Stimulated activated CD4-positive, alpha-beta T cell treated with anti-CD3 and anti-CD28 coated beads, Interleukin-12 subunit alpha, Interleukin-12 subunit beta, amount 100 ng/mL, for 4 hours (primary cell): ENCODE results near the gene MPO.

Source experiments
- DNase-seq: peaks from one replicate; pipeline ENCODE4 v3.0.0-alpha.2; 2020

MPO gene

DNA sequence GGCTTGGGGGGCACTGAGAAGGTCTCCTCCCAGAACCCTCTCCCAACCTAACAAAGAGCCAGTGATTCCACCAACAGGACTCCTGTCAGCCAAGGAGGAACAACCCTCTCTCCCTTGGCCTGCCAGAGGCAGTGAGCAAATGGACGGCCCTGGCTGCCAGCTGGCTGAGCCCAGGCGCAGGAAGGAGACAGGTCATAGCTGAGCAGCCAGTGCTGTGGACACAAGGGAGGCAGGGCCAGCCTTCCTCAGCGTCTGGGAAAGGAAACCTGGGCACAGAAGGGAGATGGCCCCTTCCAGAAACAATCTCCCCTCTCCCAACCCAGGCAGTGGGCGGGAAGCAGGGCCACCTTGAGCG lies 2.1 kb downstream of the MPO start:
- no peak for DNase-seq

DNA sequence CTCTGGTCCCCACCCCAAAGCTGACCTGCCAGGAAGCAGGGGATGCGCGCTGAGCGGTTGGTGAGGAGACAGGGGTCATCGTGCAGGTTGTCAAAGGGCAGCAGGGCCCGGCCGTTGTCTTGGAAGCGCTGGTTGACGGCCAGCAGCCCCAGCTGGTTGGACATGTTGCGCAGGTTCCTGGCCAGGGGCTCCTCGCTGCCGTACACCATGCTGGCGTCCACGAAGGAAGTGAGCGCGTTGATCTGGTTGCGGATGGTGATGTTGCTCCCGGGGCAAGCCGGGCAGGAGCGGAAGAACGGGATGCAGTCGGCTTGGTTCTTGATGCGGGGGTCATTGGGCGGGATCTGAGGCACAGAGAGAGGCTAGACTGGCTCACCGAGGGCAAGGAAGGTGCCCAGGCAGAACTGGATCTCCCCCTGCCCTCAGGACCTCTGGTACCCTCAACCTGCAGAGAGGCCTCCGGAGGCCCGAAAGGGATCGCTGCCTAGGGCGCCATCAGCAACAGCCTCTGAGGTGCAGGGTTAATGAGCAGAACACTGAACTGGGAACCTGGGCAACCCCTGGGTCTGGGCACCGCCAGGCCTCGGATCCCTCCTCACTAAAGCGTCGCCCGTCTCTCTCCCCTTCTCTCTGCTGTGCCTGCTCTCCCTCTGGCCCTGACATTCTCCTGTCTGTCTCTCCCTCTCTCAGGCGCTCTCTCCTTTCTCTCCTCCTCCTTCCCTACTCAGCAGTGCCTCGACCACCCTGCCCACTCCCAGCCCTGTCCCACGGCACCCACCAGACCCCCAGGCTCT lies 2.7 kb downstream of the MPO start:
- no peak for DNase-seq

DNA sequence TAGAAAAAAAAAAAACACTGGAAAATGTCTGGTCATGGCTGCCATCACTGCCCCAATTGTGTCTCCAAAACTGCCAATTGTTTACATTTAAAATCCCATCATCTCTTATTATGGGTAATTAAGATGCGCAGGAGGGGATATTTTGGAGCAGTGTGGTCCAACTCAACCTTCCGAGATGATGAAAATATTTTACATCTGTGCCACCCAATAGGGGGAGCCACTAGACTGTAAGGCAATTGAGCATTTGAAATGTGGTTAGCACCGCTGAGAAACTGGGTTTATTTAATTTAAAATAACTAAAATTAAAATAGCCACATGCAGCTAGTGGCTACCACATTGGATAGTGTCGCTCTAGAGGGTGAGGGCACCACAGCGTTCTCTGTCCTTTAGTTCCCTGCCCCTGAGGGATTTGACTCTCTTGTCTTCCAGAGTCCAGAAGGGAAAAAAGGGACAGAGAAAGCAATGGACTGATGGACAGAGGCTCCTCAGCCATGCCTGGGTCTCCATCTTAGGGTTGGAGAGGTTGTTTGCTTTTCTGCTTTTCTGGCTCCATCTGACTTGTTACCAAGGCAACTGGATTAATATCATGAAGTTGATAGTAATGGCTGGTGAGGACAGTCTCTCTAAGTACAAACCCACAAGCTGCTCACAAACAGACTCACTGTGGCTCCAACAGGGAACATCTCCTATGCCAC lies 3.5 kb downstream of the MPO start:
- DNase-seq, result no peak

DNA sequence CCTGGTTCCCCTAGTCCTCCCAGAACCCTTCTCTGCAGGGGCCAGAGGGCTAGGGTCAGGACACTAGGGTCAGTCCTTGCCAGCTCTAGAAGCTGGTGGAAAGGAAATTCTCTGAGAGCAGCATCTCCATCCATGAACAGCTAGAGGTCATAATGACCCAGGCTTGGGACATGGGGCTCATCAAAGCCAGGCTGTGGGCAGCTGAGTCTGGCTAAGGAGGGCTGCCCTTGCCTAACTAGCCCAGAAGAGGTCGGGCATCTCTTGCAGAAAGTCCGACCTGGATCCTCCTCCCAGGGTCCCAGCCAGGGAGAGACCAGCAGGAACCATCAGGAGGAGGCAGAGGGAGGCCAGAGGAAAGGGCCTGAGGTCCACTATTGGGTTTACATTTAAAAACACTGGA lies 4.3 kb downstream of the MPO start:
- no peak for DNase-seq

DNA sequence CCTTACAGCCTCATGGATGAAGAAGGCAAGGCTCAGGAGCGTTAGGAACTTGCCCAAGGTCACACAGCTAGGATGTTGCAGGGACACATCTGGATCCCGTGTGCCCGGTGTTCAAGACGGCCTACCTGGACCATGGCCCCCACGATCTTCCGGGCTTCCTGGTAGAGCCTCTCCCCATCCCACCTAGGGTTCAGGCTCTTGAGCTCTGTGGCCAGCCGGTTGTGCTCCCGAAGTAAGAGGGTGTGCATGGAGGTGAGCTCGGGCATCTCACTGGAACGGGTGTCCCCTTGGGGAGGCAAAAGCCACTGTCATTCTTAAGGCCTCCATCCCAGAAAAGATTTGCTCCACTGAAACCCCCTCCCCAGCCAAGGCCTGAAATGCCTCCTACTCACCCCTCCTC lies 5.3 kb downstream of the MPO start:
- no peak for DNase-seq

DNA sequence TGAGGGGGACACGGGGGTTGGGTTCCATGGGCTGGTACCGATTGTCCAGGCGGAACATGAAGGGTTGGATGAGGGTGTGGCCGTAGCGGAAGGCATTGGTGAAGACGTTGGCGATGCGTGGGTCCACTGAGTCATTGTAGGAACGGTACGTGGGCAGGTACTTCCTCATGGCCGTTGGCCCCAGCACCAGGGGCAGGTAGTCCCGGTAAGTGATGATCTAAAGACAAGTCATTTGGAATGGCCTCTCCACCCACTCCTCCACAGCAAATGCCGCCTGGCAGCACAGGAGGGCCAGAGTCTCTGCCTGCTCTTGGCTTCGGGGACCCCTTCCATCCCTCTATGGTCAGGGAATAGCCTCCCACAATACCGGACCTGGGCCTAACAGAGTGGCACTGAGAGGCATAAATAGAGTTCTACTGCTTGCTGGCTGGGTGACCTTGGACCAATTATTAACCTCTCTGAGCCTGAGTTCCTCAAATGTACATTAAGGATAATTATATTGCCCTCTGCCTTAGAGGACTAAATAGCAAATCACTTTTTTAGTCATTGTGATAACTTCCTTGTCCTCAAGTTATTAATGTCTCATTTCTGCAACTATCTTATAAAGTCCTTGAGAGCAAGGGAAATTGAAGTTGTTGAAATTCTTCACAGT lies 7.2 kb downstream of the MPO start:
- no peak for DNase-seq

DNA sequence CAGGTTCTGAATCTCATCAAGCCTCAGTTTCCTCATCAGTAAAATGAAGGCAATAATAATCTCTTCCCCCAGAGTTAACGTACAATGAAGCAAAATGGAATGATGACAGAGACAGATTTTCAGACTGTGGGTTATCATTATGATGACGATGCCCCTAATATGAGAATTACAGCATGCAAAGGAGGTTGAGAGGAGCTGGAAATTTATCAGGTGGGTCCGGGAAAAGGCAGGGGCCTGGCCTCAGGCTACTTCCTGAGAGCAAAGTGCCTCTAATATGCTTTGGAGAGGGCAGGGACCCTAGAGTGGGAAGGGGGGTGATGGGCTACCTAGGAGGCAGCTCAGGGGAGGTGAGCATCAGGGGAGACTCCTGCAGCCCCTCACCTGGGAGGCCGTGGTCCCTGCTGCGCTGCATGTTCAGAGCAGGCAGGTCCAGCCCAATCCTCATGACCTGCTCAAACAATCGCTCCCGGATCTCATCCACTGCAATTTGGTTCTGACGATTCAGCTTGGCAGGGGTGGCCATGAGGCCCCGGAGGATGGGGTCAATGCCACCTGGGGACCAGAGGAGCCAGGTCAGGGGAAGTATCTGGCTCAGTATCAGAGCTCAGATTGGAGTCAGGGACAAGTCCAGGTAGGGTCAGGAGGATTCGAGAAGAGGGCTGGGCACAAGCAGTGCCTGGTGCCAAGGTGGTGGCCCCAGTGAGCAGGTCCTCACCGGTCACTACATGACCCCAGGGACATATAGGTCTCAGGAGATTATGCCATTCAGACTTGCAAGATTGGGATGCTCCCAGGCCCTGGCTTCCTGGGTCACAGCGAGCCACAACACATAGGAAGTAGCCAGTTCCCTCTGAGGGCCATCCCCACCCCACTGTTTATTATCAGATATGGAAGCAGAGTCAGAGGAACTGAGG lies 8.1 kb downstream of the MPO start:
- DNase-seq, result no peak

DNA sequence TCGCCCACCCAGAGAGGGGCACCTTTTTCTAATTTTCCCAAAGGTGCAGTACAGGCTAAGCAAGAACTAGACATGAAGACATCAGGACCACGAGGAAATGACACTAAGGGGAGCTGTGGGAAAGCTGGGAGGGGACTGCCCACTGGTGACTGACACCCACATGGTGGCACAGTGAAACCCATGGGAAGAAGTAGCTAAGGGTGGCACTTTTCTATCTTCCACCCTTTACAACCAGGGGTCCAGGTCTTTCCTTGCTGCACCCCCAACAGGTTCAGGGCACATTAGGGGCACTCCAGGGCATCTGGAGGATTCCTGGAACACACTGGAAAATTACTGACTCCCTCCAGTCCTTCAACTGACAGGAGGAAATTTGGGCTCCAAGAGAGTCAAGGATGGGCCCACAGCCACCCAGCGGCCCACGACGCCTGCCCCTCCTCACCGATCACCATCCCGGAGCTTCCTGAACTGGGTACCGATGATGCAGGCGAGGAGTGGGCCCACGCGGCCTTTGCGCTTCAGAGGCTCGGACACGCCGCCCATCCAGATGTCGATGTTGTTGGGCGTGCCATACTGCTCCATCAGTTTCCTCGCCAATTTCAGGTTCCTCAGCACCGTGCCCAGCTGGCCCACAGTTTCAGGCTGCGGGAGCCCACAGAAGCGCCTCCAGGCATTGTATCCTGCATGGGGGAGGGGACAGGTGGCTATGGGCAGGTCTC lies 9.4 kb downstream of the MPO start:
- no peak for DNase-seq

DNA sequence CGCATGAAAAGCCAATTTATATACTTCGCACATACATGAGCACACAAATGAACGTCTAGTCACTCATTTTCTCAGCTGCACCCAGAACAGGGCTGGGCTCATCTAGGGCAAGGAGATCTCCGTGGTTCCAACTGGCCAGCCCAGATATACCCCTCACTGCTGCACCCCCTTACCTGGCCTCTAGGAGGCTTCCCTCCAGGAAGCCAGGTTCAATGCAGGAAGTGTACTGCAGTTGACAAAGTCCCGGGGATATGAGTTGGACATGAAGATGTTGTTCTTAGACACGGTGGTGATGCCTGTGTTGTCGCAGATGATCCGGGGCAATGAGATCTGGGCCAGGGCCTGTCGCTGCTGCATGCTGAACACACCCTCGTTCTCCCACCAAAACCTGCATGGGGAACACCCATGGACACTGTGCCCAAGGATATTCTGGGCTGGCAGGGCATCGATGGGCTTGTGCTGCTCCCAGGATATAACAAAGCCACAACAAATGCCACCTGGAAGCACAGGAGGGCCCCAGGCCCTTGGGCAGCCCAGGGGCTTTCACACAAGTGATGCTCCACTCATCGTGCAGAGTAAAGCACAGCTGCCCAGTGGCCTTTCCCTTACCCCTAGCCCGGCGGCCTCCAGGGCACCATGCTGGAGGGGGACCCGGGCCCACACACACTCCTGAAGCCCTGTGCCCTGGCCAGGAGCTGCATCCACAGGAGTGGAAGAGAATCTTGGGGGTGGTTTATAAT lies 10.1 kb downstream of the MPO start:
- DNase-seq, result no peak

DNA sequence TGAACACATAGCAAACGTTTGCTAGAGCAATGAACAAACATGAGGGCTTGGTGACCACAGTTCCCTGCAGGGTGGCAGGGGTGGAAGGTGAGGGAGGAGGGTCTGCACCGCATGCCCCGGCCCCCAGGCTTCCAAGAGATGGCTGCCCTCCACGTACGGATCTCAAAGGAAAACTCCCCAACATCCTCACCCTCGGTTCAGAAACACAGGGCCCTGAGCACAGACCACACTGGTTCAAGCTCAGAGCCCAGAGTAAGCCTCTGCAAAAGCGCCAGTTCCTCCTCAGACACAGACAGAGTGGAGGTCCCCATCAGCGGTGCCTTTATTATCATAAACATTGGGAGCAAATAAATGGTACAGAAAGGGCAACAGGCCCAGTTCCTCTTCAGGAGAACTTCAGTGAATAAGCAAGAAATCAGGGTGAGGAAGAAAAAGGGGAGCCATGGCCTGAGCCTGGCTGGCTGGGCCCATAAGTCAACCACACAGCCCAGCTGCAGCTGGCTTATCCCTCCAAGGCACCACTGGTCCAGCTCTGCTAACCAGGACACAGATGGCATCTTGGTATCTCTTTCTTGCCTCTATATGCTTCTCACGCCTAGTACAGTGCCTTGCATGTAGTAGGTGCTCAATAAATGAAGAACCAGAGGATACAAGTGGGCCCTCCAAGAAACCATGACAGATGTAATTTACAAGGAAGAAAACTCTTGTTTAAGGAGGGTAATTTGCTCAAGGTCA lies 11.0 kb downstream of the MPO start:
- no peak for DNase-seq

DNA sequence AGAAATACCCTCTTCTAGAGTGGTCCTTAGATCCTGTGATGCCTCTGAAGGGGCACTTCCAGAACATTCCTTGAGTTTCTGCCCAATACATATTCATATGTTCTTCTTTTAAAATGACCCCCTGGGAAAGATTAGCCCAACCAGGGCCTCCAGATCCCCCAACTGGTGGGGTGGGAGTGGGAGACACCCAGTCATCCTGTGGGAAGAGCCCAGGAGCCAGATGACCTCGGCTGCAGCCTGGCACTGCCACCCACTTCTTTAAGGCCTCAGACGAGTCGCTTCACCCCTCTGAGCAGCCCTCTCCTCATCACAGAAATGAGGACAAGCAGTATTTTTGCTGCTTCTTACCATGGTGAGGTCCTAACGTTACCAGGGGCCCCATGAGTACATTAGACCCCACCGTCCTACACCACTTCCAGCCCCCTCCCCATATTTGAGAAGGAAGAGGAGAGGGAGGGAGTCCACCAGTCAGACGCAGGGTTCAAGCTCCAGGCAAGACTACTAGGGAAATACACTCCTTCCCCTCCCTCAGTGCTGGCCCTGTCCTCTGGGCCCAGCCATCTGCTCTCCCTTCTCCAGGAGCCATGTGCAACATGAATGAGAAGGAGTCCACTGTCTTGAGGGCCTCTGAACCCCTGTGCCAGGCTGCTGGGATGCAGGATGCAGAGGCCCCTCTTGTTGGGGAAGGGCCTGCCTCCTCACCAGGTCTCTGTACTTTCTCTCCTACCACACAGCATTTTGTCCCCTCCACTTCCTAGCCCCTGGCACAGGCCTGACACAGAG lies 11.8 kb downstream of the MPO start:
- no peak for DNase-seq

DNA sequence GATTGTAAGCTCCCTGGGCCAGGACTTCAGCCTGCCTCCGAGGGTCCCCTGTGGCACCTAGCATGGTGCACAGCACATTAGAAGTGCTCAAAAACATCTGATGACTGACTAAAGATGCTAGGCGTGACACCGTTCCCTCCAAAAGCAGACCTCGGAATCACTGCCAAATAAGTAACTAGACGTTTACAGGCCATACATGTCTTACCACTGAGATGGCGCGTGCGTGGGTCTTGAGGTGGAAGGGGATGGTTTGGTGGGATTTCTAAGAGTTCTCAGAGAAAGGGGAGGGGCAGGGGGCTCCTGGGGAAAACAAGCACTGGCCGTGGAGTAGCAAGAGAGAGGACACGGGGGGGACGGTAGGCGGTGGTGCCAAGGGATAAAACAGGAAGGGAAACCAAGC lies 12.4 kb downstream of the MPO start:
- no peak for DNase-seq

DNA sequence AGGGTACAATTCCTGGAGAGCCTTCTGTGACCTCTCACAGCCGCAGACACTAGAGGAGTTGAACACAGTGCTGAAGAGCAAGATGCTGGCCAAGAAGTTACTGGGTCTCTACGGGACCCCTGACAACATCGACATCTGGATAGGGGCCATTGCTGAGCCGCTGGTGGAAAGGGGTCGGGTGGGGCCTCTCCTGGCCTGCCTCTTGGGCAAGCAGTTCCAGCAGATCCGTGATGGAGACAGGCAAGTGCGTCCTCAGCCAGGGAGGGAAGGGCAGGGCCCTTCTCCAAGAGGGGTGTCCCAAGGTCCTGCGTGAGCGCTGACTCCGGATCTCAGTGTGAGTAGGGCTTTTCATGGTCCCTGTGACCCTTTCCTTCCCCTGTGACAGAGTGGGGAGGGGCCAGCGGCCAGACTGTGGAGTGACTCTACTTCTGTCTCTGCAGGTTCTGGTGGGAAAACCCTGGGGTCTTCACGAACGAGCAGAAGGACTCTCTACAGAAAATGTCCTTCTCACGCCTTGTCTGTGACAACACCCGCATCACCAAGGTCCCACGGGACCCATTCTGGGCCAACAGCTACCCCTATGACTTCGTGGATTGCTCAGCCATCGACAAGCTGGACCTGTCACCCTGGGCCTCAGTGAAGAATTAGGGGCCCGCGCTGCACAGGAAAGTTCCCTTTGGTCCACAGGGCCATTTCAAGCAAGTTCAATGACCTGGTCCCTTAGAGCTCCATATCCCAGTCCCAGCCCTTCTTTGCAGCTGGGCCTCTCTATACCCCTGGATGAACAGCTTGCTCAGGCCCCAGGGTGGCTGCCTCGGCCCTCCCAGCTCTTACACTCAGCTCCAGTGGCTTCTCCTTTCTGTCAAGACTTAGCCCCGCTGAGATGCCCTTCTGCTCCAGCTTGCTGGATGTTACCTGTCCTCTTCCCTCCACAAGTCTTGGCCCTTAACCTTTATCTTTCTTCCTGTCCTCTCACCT lies 13.1 kb downstream of the MPO start:
- DNase-seq, result no peak

DNA sequence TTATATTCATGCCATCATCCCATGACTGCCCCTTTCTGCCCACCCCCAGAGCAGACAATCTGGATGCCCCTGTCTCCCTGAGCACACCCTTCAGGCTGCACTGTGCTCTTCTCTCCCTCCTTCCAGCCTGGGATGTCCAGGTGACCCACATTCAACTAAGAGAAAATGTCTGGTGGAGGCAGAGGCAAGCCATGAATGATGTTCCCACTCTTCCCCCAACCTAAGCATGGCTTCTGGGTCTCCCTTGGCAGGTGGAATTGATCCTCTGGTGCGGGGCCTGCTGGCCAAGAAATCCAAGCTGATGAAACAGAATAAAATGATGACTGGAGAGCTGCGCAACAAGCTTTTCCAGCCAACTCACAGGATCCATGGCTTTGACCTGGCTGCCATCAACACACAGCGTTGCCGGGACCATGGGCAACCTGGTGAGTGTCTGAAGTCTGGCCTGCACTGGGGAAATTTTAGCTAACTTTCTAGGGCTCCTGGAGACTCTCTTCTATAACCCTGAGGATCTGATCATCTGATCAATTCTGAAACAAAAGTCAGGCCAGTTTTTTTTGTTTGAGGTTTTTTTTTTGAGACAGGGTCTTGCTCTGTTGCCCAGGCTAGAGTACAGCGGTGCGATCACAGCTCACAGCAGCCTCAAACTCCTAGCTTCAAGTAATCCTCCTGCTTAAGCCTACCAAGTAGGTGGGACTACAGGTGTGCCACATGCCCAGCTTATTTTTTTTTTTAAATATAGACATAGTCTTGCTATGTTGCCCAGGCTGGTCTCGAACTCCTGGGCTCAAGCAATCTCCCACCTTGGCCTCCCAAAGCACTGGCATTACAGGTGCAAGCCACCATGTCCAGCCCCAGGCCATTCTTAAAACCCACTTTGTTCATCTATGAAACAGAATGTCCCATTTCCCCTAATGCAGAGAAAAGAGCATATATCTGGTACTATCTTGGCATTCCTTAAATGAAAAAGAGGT lies 14.5 kb downstream of the MPO start:
- no peak for DNase-seq

DNA sequence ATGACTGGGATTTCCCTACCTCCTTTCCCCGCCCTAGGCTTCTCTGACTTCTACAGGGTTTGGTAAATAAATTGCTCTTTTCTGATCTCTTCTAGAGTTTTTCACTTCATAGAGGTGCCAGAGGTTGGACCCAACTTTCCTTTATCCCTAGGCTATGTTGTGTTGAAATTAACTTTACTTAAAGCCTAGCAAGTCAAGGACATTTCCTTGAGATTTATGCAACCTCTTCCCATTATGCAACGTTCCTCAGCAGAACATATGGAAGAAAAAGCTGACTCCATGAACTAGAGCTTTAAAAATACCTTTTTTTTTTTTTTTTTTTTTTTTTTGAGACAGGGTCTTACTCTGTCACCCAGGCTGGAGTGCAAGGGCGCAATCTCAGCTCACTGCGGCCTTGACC lies 15.5 kb downstream of the MPO start:
- DNase-seq, result no peak

DNA sequence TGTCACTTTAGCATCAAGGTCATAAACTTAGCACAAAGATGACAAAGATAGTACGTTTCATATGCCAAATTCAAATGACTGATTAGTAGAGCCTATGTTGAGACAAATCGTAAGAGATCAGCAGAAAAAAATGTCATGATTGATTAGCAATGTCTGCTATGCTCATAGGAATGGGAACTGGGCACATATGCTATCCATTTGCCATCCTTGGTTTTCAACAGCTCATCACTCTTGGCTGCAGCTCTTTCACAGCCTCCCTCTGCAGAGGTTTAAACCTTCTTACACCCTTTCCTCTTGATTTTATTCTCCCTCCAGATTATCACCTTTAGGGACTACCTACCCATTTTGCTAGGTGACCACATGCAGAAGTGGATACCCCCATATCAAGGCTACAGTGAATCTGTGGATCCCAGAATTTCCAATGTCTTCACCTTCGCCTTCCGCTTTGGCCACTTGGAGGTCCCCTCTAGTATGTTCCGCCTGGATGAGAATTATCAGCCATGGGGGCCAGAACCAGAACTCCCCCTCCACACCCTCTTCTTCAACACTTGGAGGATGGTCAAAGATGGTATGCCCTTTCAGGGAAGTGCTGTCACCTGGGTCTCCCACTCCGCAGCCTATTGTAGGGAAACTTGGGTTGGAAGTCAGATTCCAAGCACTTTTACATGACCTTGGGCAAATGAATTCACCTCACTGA lies 16.2 kb downstream of the MPO start:
- DNase-seq, result no peak

DNA sequence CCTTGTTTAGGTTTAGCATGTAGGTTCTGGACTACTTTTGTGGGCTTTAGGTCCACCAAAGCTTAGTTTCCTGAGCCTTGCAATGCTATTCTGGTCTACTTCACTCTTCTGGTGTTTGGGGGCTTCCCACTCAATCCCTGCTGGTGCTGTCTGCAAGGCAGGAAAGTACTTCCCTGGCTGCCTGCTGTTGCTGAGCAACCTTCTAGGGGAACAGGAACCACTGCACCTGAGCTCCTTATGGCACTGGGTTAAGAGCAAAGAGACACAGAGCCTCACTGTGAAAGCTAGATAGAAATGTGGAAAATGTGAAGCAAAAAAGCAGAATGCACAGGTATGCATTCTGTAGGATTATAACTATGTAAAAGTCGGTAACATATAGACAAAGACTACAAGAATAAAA lies 17.0 kb downstream of the MPO start:
- no peak for DNase-seq
